Lower lobe of right lung (tissue), 2 donors: ENCODE results near the gene FOXJ3. TPM values are rescaled to one million over a fixed set of nuclear protein-coding genes. Genes with fewer than 3 reads are reported as not detected.

Experiments used
- ATAC-seq, 2 donors: fragments of 200-7000 bp; cut with Tn5 transposase; one replicate each; pipeline ENCODE4 v1.9.1; 2020 to 2022; ENCODE audit warnings: mild to moderate bottlenecking in 2 of 2, moderate library complexity in 2 of 2
- DNase-seq: peaks from one replicate; pipeline ENCODE4 v3.0.0-alpha.2; 2020
- H3K27ac ChIP-seq: fragments of 200-600 bp; one replicate; pipeline ENCODE4 v1.8.0; 2022
- H3K27me3 ChIP-seq: fragments of 200-600 bp; one replicate; pipeline ENCODE4 v1.8.0; 2022; ENCODE audit warnings: low read depth
- H3K36me3 ChIP-seq: fragments of 200-600 bp; one replicate; pipeline ENCODE4 v1.8.0; 2022; ENCODE audit warnings: mild to moderate bottlenecking
- H3K4me1 ChIP-seq: fragments of 200-600 bp; one replicate; pipeline ENCODE4 v1.8.0; 2022
- H3K4me3 ChIP-seq: fragments of 200-600 bp; one replicate; pipeline ENCODE4 v1.8.0; 2022; ENCODE audit warnings: mild to moderate bottlenecking
- H3K9me3 ChIP-seq: fragments of 200-600 bp; one replicate; pipeline ENCODE4 v1.8.0; 2022
- CTCF ChIP-seq: fragments of 200-600 bp; IDR thresholded peaks from one replicate; pipeline ENCODE4 v1.8.0; 2022; ENCODE audit warnings: antibody characterized with exemption, mild to moderate bottlenecking
- intact Hi-C: fragments of 100-400 bp; cut with DNase I; formaldehyde crosslinking; loops from one replicate; pipeline ENCODE4 v1.11.0; 2022
- total RNA-seq: library from RNA; stranded (reverse); fragmentation: NEBNext Ultra II Directional; extraction: Animal tissue kit (Norgen Biotek cat#: 25700); gene quantifications from one replicate; pipeline ENCODE4 v1.2.1, GENCODE V29; 2021
- donor health status: DM: no; HTN: yes; CAD: no; lungs with severe emphysema.

FOXJ3 gene
- total RNA-seq, 1 donor from 2014 or later: 44.0 TPM

- H3K27ac ChIP-seq: peak overlapping the region; percentile 4
- no peak for TF ChIP-seq CTCF
Observed at GRCh38 chr1:42340901-42341300, 5.9 kb upstream of the FOXJ3 start.

GRCh38 chr1:42340093-42340492, 5.1 kb upstream of the FOXJ3 start:
- ATAC-seq (peak; percentile 61 to 69), DNase-seq (no peak)
- H3K4me3 ChIP-seq: no peak overlapping the region
- TF ChIP-seq CTCF: no peak
- no peaks in the 10 kb centered on the region for H3K9me3 ChIP-seq
- H3K4me1 ChIP-seq: peaks cover 12% of the 10 kb centered on the region
- intact Hi-C loops: no loop called here
- no peaks in the 10 kb centered on the region for H3K27me3 ChIP-seq
- H3K27ac ChIP-seq: no peak overlapping the region
- no peaks in the 10 kb centered on the region for H3K36me3 ChIP-seq

More at GRCh38 chr1:42340901-42341300, 5.9 kb upstream of the FOXJ3 start:
- ATAC-seq: no peak
- no peak overlapping the region for H3K4me3 ChIP-seq
- H3K27me3 ChIP-seq: no peaks in the 10 kb centered on the region
- no peaks in the 10 kb centered on the region for H3K36me3 ChIP-seq
- DNase-seq: no peak
- H3K9me3 ChIP-seq: no peaks in the 10 kb centered on the region
- H3K4me1 ChIP-seq: peaks cover 9% of the 10 kb centered on the region
- intact Hi-C loops: no loop called here

- Histone ChIP-seq H3K36me3 (no peaks in the 10 kb centered on the region), H3K9me3 (no peaks in the 10 kb centered on the region), H3K4me3 (no peak overlapping the region), H3K27ac (no peak overlapping the region), H3K4me1 (peaks cover 36% of the 10 kb centered on the region), H3K27me3 (no peaks in the 10 kb centered on the region)
- TF ChIP-seq CTCF: no peak
- intact Hi-C loops: no loop called here
- DNase-seq (no peak), ATAC-seq (no peak)
Observed at GRCh38 chr1:42336978-42337377, 1.9 kb upstream of the FOXJ3 start.

GRCh38 chr1:42335809-42336518, 929 bp upstream of the FOXJ3 start:
- H3K4me3 ChIP-seq: peak overlapping the region; percentile 99
- no peaks in the 10 kb centered on the region for H3K27me3 ChIP-seq
- intact Hi-C loops: no loop called here
- no peak for TF ChIP-seq CTCF
- ATAC-seq (peak; percentile 6 to 57), DNase-seq (no peak)
- H3K36me3 ChIP-seq: no peaks in the 10 kb centered on the region
- H3K27ac ChIP-seq: peak overlapping the region; percentile 92
- H3K9me3 ChIP-seq: no peaks in the 10 kb centered on the region
- peaks cover 36% of the 10 kb centered on the region for H3K4me1 ChIP-seq

GRCh38 chr1:42334240-42335049, 590 bp downstream of the FOXJ3 start:
- DNase-seq: peak; percentile 66
- intact Hi-C loops: no loop called here
- H3K27me3 ChIP-seq: no peaks in the 10 kb centered on the region

More at GRCh38 chr1:42334240-42335049, 590 bp downstream of the FOXJ3 start:
- peak; percentile 72 to 79 for ATAC-seq
- Histone ChIP-seq H3K27ac (peak overlapping the region; percentile 92), H3K4me3 (peak overlapping the region; percentile 99), H3K4me1 (peaks cover 36% of the 10 kb centered on the region), H3K36me3 (no peaks in the 10 kb centered on the region), H3K9me3 (no peaks in the 10 kb centered on the region)
- TF ChIP-seq CTCF: no peak
